Natural killer cell (primary cell): ENCODE measurements around the gene NAA16. TPM values are rescaled to one million over a fixed set of nuclear protein-coding genes. Genes with fewer than 3 reads are reported as not detected.

Experiments
- ATAC-seq, 3 donors: fragments of 150-1000 bp in 2 of 3; fragments of 200-7000 bp in 1 of 3; cut with Tn5 transposase; 1 replicate in 1 of 3; 2 replicates in 2 of 3; pipeline ENCODE4 v1.10.0; 2021; ENCODE audit warnings: mild to moderate bottlenecking in 2 of 3, moderate library complexity in 2 of 3
- DNase-seq, 2 donors: peaks; one replicate each; pipeline versions ENCODE4 v3.0.0 to v3.0.0-alpha.2; 2013 to 2021; ENCODE audit warnings: mixed read lengths in 1 of 2
- H3K27ac ChIP-seq: one replicate; pipeline ENCODE4 v1.5.1; 2013; ENCODE audit warnings: mild to moderate bottlenecking, low read length
- H3K27me3 ChIP-seq: one replicate; pipeline ENCODE4 v1.6.1; 2013; ENCODE audit warnings: low read length; ENCODE audit not compliant: control insufficient read depth, insufficient read depth
- H3K36me3 ChIP-seq: one replicate; pipeline ENCODE4 v1.6.1; 2013; ENCODE audit warnings: low read length; ENCODE audit not compliant: control insufficient read depth, insufficient read depth
- H3K4me1 ChIP-seq: one replicate; pipeline ENCODE4 v1.6.1; 2013; ENCODE audit warnings: low read length; ENCODE audit not compliant: control insufficient read depth, insufficient read depth
- H3K4me3 ChIP-seq: one replicate; pipeline ENCODE4 v1.5.1; 2013; ENCODE audit warnings: low read length
- H3K9me3 ChIP-seq: one replicate; pipeline ENCODE4 v1.6.1; 2013; ENCODE audit warnings: low read length; ENCODE audit not compliant: control insufficient read depth, insufficient read depth
- H3K27ac Mint-ChIP-seq, 2 donors: one replicate each; pipeline ENCODE4 v1.8.0; 2022; ENCODE audit warnings: mild to moderate bottlenecking in 2 of 2, mixed read lengths in 2 of 2, moderate library complexity in 1 of 2
- H3K27me3 Mint-ChIP-seq, 2 donors: one replicate each; pipeline ENCODE4 v1.8.0; 2022; ENCODE audit warnings: low read depth in 2 of 2, mixed read lengths in 2 of 2
- H3K36me3 Mint-ChIP-seq: one replicate; pipeline ENCODE4 v1.8.0; 2022; ENCODE audit warnings: mixed read lengths
- H3K4me1 Mint-ChIP-seq, 2 donors: one replicate each; pipeline ENCODE4 v1.8.0; 2022; ENCODE audit warnings: mixed read lengths in 2 of 2
- H3K4me3 Mint-ChIP-seq: one replicate; pipeline ENCODE4 v1.8.0; 2022; ENCODE audit warnings: mild to moderate bottlenecking, moderate library complexity, mixed read lengths
- H3K9me3 Mint-ChIP-seq, 2 donors: one replicate each; pipeline ENCODE4 v1.8.0; 2022; ENCODE audit warnings: mixed read lengths in 2 of 2
- WGBS: methylation state at CpG from one replicate; pipeline ENCODE4 v1.1.7; 2013; ENCODE audit warnings: missing lambda C conversion rate; ENCODE audit not compliant: insufficient coverage; 5-methylcytosine and 5-hydroxymethylcytosine counted together
- intact Hi-C: fragments of 100-400 bp; cut with micrococcal nuclease; formaldehyde crosslinking; loops from one replicate; pipeline ENCODE4 v1.14.2; 2022
- total RNA-seq, 4 donors: library from RNA; stranded (reverse); fragments of 120-200 nt in 1 of 4; gene quantifications; one replicate each; pipeline versions ENCODE4 v1.2.3 to v1.2.4, GENCODE V29; 2013 to 2022
- TF ChIP-seq, protein P1 (sequence below): fragments of 200-600 bp; IDR thresholded peaks from one replicate; pipeline ENCODE4 v1.8.0; 2022; ENCODE audit warnings: antibody characterized with exemption

NAA16 gene
- total RNA-seq, 3 donors from 2014 or later (not counting 1 experiment from before 2014, with no cell fraction given) = 49.4 to 55.3 (median 53.1) TPM

DNA sequence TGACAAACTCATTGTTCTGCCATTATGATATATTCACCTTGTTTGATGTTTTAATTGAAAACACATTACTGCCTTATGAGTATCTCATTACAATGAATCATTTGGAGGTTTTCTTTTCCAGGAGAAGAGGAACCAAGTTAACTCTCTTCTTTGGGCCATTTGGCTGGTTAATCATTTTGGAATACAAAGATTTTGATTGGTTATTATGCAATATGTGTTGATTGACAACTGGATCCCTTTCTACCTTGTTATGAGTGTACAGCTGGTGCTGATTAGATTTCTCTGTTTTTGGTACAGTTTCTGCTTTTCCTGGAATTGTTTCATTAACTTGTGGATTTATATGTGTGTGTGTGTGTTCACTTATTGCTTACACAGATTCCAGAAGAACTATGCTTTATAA is 97.1 kb downstream of the NAA16 start:
- Mint-ChIP-seq H3K4me3 (no peak overlapping the region), H3K27me3 (peaks cover 0 to 22% of the 10 kb centered on the region in 2 donors), H3K9me3 (no peaks in the 10 kb centered on the region), H3K36me3 (no peaks in the 10 kb centered on the region), H3K27ac (no peak overlapping the region), H3K4me1 (no peaks in the 10 kb centered on the region)
- TF ChIP-seq, protein P1, sequence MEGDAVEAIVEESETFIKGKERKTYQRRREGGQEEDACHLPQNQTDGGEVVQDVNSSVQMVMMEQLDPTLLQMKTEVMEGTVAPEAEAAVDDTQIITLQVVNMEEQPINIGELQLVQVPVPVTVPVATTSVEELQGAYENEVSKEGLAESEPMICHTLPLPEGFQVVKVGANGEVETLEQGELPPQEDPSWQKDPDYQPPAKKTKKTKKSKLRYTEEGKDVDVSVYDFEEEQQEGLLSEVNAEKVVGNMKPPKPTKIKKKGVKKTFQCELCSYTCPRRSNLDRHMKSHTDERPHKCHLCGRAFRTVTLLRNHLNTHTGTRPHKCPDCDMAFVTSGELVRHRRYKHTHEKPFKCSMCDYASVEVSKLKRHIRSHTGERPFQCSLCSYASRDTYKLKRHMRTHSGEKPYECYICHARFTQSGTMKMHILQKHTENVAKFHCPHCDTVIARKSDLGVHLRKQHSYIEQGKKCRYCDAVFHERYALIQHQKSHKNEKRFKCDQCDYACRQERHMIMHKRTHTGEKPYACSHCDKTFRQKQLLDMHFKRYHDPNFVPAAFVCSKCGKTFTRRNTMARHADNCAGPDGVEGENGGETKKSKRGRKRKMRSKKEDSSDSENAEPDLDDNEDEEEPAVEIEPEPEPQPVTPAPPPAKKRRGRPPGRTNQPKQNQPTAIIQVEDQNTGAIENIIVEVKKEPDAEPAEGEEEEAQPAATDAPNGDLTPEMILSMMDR = no peak
- Histone ChIP-seq H3K9me3 (no peaks in the 10 kb centered on the region), H3K36me3 (no peaks in the 10 kb centered on the region), H3K4me3 (no peak overlapping the region), H3K27me3 (no peaks in the 10 kb centered on the region), H3K4me1 (no peaks in the 10 kb centered on the region), H3K27ac (no peak overlapping the region)
- no peak for ATAC-seq
- no peak for DNase-seq
- intact Hi-C loops = no loop called here

- no peaks in the 10 kb centered on the region for H3K4me1 Mint-ChIP-seq
- DNase-seq (no peak), ATAC-seq (no peak)
- 85% methylated on average over 1 of the region's 1 CpG for WGBS
- H3K27me3 Mint-ChIP-seq = peaks cover 0 to 22% of the 10 kb centered on the region in 2 donors
- Histone ChIP-seq H3K4me3 (no peak overlapping the region), H3K4me1 (no peaks in the 10 kb centered on the region), H3K27me3 (no peaks in the 10 kb centered on the region), H3K9me3 (no peaks in the 10 kb centered on the region), H3K27ac (no peak overlapping the region), H3K36me3 (no peaks in the 10 kb centered on the region)
- TF ChIP-seq, protein P1 = no peak
- H3K4me3 Mint-ChIP-seq = no peak overlapping the region
- H3K27ac Mint-ChIP-seq = no peak overlapping the region
- H3K9me3 Mint-ChIP-seq = no peaks in the 10 kb centered on the region
- intact Hi-C loops = no loop called here
- no peaks in the 10 kb centered on the region for H3K36me3 Mint-ChIP-seq
Measured at GRCh38 chr13:41408746-41409145, 97.7 kb downstream of the NAA16 start.

DNA sequence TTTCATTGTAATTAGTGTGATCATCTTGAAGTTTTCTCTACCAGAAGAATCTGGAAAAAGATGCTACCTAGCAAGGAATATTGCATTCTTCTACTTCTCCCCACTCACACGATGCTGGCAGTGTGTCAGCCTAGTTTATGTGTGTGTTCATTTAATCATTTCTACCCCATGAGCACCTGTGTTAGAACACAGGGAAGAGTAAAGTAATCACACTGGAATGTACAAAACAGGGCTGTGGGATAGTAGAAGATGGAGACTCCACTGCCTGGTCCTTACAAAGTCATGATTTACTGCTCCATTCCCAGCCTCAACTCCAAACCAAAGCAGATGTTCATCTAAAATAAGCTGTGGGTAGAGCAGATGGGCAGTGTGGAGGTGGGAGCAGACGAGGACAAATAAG is 98.5 kb downstream of the NAA16 start:
- no peaks in the 10 kb centered on the region for H3K4me1 ChIP-seq
- intact Hi-C loops = no loop called here
- DNase-seq = no peak
- H3K27me3 ChIP-seq = no peaks in the 10 kb centered on the region
- no peaks in the 10 kb centered on the region for H3K9me3 ChIP-seq
- Mint-ChIP-seq H3K4me1 (no peaks in the 10 kb centered on the region), H3K27me3 (peaks cover 0 to 18% of the 10 kb centered on the region in 2 donors), H3K36me3 (no peaks in the 10 kb centered on the region), H3K9me3 (no peaks in the 10 kb centered on the region), H3K27ac (no peak overlapping the region), H3K4me3 (no peak overlapping the region)
- H3K36me3 ChIP-seq = no peaks in the 10 kb centered on the region
- TF ChIP-seq, protein P1 = no peak
- no peak overlapping the region for H3K4me3 ChIP-seq
- no peak for ATAC-seq
- no peak overlapping the region for H3K27ac ChIP-seq
- WGBS = 89% methylated on average over 1 of the region's 2 CpGs

DNA sequence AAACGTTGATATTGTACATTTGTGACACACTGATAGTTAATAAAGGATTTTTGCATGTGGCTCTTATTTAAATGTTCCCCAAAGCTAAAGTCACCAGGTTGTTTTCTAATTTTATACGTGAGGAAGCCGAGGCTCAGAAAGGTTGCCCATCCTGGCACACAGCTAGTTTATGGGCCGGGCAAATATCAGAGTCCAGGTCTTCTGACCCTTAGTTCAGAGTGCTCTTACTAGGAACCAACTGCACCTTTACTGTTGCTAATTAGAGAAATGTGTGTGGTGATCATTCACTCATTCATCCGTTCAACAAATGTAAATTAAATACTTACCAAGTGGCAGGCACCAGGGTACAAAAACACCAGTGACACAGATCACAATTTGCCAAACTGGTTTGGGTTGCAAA is 100.0 kb downstream of the NAA16 start:
- H3K27ac ChIP-seq = no peak overlapping the region
- WGBS = 91% methylated on average over 4 of the region's 5 CpGs
- no peak overlapping the region for H3K4me3 ChIP-seq
- H3K4me3 Mint-ChIP-seq = no peak overlapping the region
- H3K27me3 ChIP-seq = no peaks in the 10 kb centered on the region
- ATAC-seq = no peak
- DNase-seq = no peak
- peaks cover 0 to 16% of the 10 kb centered on the region in 2 donors for H3K27me3 Mint-ChIP-seq
- TF ChIP-seq, protein P1 = no peak
- no peaks in the 10 kb centered on the region for H3K4me1 Mint-ChIP-seq
- intact Hi-C loops = no loop called here
- H3K36me3 ChIP-seq = no peaks in the 10 kb centered on the region
- H3K9me3 Mint-ChIP-seq = no peaks in the 10 kb centered on the region
- no peaks in the 10 kb centered on the region for H3K4me1 ChIP-seq
- no peaks in the 10 kb centered on the region for H3K36me3 Mint-ChIP-seq
- no peak overlapping the region for H3K27ac Mint-ChIP-seq
- no peaks in the 10 kb centered on the region for H3K9me3 ChIP-seq
